Loucy (cell line): ENCODE measurements around the gene VPREB3.

Experiments
- CTCF ChIP-seq: fragments of 200-600 bp; sonication (generic); conservative IDR thresholded peaks from 2 replicates; pipeline ENCODE4 v1.5.1; 2014; ENCODE audit warnings: mild to moderate bottlenecking, antibody characterized with exemption, low read length
- EZH2phosphoT487 ChIP-seq: fragments of 200-600 bp; IDR thresholded peaks from 2 replicates; pipeline ENCODE4 v1.6.1; 2018; ENCODE audit warnings: antibody characterized with exemption, mild to moderate bottlenecking, moderate library complexity, borderline replicate concordance

GRCh38 chr22:23718371-23719165, 35.7 kb downstream of the VPREB3 start:
- TF ChIP-seq CTCF (no peak), EZH2phosphoT487 (no peak)
